Activated CD8-positive, alpha-beta memory T cell treated with anti-CD3 and anti-CD28 coated beads for 36 hours (primary cell): ENCODE measurements around the gene COL8A2. TPM values are rescaled to one million over a fixed set of nuclear protein-coding genes. Genes with fewer than 3 reads are reported as not detected.

Experiments
- CTCF ChIA-PET: fragments of 350-600 bp; sonication (Branson Sonifier 250); formaldehyde crosslinking; loops from one replicate; lab custom pipeline; 2021; ENCODE audit warnings: antibody characterized with exemption; lab: Charles Lee
- POLR2A ChIA-PET: fragments of 350-600 bp; sonication (Branson Sonifier 250); formaldehyde crosslinking; loops from one replicate; lab custom pipeline; 2021; ENCODE audit warnings: antibody characterized with exemption; lab: Charles Lee
- total RNA-seq, 2 experiments: library from RNA; stranded (reverse); gene quantifications; one replicate each; pipeline ENCODE4 v1.2.3, GENCODE V29; 2021

The COL8A2 gene
- total RNA-seq, 2 experiments from 2014 or later = 0.38 to 0.48 TPM

DNA sequence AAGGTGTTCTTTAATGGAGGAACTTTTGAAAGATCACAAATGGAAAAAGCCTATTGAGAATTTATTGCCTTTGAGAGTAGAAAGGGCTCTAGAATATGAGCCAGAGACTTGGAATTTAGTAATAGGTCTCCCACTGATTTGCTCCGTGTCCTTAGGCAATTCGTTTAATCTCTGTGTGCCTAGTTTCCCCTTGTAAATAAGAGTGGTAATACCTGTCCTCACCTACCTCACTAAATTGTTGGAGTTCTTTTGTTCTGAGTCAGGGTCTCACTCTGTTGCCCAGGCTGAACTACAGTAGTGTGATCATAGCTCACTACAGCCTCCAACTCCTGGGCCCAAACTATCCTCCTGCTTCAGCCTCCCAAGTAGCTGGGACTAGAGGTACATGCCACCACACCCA, 56.2 kb downstream of the COL8A2 start:
- ChIA-PET POLR2A (no interaction called here), CTCF (no interaction called here)

DNA sequence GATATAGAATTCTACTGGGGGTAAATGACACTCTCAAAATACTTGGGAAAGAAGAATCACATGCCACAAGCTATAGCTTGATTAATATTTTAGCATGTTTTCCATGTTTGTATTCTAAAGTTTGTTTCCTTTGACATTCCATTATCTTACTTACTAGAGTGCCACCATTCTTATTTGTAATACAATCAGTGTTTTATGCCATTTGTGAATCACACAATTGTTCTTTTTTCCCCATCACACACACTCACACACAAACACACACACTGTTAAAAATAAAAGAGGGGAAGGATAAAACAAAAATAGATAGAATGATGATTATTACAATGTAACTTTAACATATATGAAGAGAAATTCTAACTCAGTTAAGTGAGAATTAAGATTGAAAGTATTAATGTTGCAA, 57.2 kb downstream of the COL8A2 start:
- ChIA-PET POLR2A (no interaction called here), CTCF (no interaction called here)

DNA sequence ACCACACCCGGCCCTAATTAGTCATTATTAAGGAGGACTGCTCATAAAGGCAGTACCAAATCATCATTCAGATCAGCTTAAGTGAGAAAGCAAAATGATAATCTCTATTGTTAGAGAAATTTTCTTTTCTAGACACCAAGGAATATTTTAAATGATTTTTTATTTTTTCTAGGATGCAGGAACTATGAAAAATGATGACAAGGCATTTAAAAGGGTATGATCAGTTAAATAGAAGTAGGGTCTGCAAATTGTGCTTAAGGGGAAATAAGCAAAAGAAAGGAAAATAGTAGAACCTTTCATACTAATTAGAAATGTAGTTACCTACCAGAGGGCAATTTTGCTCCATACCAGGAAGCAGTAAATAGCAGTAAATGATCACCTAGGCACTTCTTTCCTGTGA, 62.7 kb downstream of the COL8A2 start:
- CTCF ChIA-PET = interaction anchor here (0.7 kb wide), 1 partner anchor 141 kb away, joined by 4 read pairs; no protein-coding TSS in a partner anchor
- POLR2A ChIA-PET = no interaction called here

DNA sequence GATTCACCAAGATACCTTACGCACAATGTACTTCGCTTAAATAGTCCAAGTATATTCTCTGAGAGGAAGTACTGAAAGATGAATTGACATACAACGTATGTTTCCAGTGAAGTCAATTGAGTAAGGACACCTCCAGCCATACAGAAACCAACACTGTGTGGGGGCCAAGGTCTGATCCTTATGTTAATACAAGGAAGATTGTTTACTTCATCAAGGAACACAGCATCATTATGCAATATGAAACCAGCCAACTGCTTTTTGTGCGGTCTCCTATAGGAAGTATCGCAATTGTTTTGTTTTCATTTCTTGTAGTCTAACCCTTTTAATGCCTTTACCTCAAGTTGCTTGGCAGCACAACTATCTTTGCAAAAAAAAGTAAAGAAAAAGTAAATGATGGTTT, 69.3 kb downstream of the COL8A2 start:
- CTCF ChIA-PET = interaction anchor here (0.6 kb wide), 1 partner anchor 112 kb away, joined by 6 read pairs; no protein-coding TSS in a partner anchor
- POLR2A ChIA-PET = no interaction called here

DNA sequence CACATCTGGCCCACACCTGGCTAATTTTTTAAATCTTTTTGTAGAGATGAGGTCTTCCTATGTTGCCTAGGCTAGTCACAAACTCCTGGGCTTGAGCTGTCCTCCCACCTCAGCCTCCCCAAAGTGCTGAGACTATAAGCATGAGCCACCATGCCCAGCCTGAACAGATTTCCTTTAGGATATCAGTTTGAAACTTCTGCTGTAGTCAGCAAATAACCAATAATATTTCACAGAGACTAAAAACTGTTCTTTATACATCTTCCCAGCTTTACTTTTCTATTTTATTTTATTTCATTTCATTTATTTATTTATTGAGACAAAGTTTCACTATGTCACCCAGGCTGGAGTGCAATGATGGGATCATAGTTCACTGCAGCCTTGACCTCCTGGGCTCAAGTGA, 71.0 kb downstream of the COL8A2 start:
- ChIA-PET POLR2A (interaction anchor here (0.5 kb wide), 1 partner anchor 189 kb away, joined by 3 read pairs; no protein-coding TSS in a partner anchor), CTCF (interaction anchor here (1.0 kb wide), 1 partner anchor 231 kb away, joined by 3 read pairs; no protein-coding TSS in a partner anchor)

DNA sequence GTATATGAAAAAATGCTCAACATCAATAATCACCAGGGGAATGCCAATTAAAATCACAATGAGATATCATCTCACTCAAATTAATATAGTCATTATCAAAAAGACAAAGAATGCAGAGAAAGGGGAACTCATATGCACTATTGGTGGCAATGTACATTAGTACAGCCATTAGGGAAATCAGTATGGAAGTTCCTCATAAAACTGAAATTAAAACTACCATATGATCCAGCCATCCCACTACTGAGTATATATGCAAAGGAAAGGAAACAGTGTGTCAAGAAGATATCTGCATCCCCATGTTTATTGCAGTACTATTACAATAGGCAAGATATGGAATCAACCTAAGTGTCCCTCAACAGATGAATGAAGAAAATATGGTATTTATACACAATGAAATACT, 73.2 kb downstream of the COL8A2 start:
- POLR2A ChIA-PET = no interaction called here
- CTCF ChIA-PET = no interaction called here

Other genes with a start within 250 kb of the COL8A2 start
- 10 to 100 TPM; 41.6 to 43.2 TPM for gene AGO1, start 242.0 kb downstream of the COL8A2 start, total RNA-seq
- 10 to 100 TPM; 26.1 to 29.8 TPM for gene AGO3, start 194.1 kb downstream of the COL8A2 start, total RNA-seq
- not detected for gene TEKT2, start 41.1 kb downstream of the COL8A2 start, total RNA-seq
- gene ADPRS, start 36.3 kb downstream of the COL8A2 start, total RNA-seq = 10 to 100 TPM; 46.0 to 46.6 TPM
- gene TRAPPC3, start 24.3 kb upstream of the COL8A2 start, total RNA-seq = 10 to 100 TPM; 60.6 to 64.0 TPM
- 100 to 1,000 TPM; 172 to 174 TPM for gene MAP7D1, start 30.9 kb upstream of the COL8A2 start, total RNA-seq
- gene THRAP3, start 99.2 kb upstream of the COL8A2 start, total RNA-seq = 100 to 1,000 TPM; 162 to 167 TPM
- 1 to 10 TPM; 6.7 to 6.9 TPM for gene SH3D21, start 181.1 kb upstream of the COL8A2 start, total RNA-seq
- gene EVA1B, start 198.4 kb upstream of the COL8A2 start, total RNA-seq = 10 to 100 TPM; 13.9 to 14.2 TPM